Neuron (in vitro differentiated cells): Measurements from ENCODE around the gene SNX30.

Experiments
- H2AFZ ChIP-seq: one replicate; pipeline ENCODE4 v1.6.1; 2013; ENCODE audit warnings: low read depth, mild to moderate bottlenecking, inconsistent platforms, low read length, moderate library complexity
- H3K27me3 ChIP-seq: one replicate; pipeline ENCODE4 v1.6.1; 2013; ENCODE audit warnings: low read length; ENCODE audit not compliant: insufficient read depth
- H3K36me3 ChIP-seq: one replicate; pipeline ENCODE4 v1.6.1; 2013; ENCODE audit warnings: low read length; ENCODE audit not compliant: insufficient read depth
- H3K4me1 ChIP-seq: one replicate; pipeline ENCODE4 v1.6.1; 2013; ENCODE audit warnings: low read length; ENCODE audit not compliant: insufficient read depth
- H3K4me3 ChIP-seq: 2 replicates; pipeline ENCODE4 v1.5.1; 2013; ENCODE audit warnings: mild to moderate bottlenecking, low read length, moderate library complexity
- H3K9me3 ChIP-seq: one replicate; pipeline ENCODE4 v1.6.1; 2013; ENCODE audit warnings: low read length

Gene SNX30

DNA sequence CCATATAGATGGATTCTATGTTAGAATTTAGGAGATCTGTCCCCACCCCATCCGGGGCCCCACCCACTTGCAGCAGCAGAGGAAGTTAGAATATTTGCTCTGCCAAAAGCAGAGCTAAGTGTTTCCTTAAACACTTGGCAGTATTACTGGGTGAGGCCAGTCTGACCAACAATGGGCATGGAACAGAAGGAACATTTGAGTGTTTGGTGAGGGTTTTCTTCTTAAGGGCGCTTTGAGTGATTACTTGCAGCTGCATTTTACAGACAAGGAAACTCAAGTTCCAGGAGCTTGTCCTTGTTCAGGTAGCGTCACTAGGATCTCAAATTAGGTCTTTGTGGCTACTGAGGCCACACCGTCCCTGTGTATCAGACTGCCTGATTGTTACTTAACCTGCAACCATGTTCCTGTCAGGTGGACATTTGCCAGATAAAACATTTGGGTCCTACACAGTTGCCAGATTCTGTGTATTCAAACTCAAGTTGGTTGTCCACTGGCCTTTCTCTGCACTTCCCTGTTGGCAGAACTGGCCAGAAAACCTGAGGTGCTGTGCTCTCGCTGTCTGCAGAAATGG lies 80.8 kb downstream of the SNX30 start:
- Histone ChIP-seq H3K9me3 (no peaks in the 10 kb centered on the region), H3K27me3 (no peaks in the 10 kb centered on the region), H2AFZ (no peak overlapping the region), H3K4me3 (no peak overlapping the region), H3K4me1 (no peaks in the 10 kb centered on the region), H3K36me3 (peaks cover 9% of the 10 kb centered on the region)

DNA sequence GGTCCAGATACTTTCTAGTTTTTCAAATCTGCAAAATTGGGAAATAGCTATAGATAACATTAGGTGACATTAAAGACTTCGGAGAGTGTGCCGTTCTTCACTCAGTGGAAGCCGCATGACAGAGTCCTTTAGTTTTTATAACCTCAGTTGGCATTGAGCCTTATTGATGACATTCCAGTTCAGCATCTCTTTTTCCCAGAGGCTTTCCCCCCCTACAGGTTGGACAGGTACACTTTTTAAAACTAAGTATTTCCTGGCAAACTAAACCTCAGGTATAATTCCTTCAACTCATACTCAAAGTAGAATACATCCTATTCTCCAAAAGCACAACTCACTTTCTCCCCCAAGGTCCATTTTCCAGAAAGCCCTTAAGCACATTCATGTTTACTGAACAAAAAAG lies 81.4 kb downstream of the SNX30 start:
- Histone ChIP-seq H3K27me3 (no peaks in the 10 kb centered on the region), H3K4me1 (no peaks in the 10 kb centered on the region), H3K9me3 (no peaks in the 10 kb centered on the region), H3K4me3 (no peak overlapping the region), H2AFZ (no peak overlapping the region), H3K36me3 (peaks cover 13% of the 10 kb centered on the region)

DNA sequence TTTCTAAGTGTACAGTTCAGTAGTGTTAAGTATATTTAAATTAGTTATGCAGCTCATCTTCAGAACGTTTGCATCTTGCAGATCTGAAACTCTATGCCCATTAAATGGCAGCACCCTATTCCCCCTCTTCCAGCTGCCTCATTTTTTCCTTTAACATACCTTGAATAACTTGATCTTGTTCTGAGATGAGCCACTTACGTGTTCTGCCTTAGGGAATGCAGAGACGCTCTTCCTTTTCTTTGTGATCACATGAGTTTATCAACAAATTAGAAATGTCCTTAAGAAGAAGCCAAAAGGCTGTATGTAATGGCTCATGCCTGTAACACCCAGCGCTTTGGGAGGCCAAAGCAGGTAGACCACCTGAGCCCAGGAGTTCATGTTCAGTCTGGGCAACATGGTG lies 82.5 kb downstream of the SNX30 start:
- Histone ChIP-seq H3K4me3 (no peak overlapping the region), H2AFZ (no peak overlapping the region), H3K36me3 (peaks cover 14% of the 10 kb centered on the region), H3K27me3 (no peaks in the 10 kb centered on the region), H3K4me1 (no peaks in the 10 kb centered on the region), H3K9me3 (peaks cover 3% of the 10 kb centered on the region)

DNA sequence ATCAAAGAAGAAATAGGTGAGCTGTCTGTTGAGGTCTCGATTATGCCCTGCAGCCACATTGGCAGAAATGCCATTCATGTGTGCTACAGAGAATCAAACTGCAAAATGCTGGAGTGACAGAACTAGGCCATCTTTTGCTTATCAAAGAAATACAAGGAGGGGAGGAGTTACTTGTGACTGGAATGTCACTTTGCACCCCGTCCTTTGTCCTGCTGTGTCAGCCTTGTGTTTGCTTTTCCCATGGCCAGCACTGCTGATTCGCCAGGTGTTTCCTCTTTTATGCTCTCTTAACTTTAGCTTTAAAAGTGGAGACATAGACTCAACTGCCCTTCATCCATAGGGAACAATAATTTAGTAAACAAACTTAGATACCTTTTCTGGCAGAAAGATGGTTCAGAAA lies 85.8 kb downstream of the SNX30 start:
- H3K27me3 ChIP-seq, result no peaks in the 10 kb centered on the region

DNA sequence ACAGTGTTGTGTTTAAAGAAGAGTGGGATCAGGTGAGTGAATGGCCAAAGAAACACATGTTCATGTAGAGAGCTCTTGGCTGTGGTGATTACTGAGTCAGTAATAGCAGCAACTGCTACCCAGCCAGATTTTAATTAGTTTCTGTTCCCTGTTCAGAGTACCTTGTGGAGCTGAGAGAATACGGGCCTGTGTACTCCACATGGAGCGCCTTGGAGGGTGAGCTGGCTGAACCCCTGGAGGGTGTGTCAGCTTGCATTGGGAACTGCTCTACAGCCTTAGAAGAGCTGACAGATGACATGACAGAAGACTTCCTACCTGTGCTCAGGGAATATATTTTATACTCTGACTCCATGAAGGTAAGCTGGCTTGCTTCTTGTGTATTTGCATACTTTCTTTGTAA lies 87.8 kb downstream of the SNX30 start:
- H3K27me3 ChIP-seq, result no peaks in the 10 kb centered on the region
- no peak overlapping the region for H2AFZ ChIP-seq
- H3K9me3 ChIP-seq, result peaks cover 14% of the 10 kb centered on the region
- no peak overlapping the region for H3K4me3 ChIP-seq
- peaks cover 40% of the 10 kb centered on the region for H3K36me3 ChIP-seq
- H3K4me1 ChIP-seq, result no peaks in the 10 kb centered on the region

More for the DNA sequence above, 85.8 kb downstream of the SNX30 start:
- Histone ChIP-seq H3K4me1 (no peaks in the 10 kb centered on the region), H2AFZ (no peak overlapping the region), H3K9me3 (peaks cover 14% of the 10 kb centered on the region), H3K4me3 (no peak overlapping the region), H3K36me3 (peaks cover 39% of the 10 kb centered on the region)

DNA sequence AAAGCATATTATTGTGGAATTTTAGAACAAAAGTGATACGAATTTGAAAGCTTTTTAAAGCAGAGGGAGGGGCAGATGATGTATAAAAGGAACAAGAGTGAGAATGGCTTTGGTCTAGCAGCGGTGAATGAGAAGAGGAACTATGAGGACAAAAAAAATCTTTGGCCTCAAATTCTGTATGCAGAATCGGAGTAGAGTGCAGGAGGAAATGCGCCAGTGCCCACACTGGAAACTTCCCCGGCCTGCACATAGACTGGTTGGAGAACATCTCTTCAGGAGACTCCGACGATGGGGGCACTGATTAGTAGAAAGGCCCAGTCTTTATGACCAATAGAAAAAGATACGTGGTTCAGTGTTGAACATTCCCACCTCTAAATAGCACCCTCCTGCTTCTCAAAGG lies 88.8 kb downstream of the SNX30 start:
- H3K9me3 ChIP-seq, result peaks cover 15% of the 10 kb centered on the region
- H2AFZ ChIP-seq, result no peak overlapping the region
- no peaks in the 10 kb centered on the region for H3K4me1 ChIP-seq
- no peaks in the 10 kb centered on the region for H3K27me3 ChIP-seq
- H3K36me3 ChIP-seq, result peaks cover 39% of the 10 kb centered on the region
- H3K4me3 ChIP-seq, result no peak overlapping the region

DNA sequence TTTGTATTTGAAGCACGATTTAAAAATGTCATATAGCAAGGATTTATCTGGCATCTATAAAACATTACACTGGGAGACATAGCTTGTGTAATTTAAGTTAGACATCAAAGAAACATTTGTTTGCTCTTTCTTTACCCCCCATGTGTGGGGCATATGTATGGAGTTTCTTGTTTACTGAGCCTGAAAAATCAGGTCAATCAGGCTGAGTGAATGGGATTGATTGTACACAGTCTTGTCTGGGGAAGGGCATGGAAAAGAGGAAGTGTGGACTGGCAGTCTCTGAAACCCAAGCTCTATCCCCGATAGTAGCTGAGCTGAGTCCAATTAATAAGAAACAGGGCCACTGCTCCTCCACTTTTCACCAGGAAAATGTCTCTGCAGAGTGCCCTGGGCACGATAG lies 90.7 kb downstream of the SNX30 start:
- H3K4me3 ChIP-seq, result no peak overlapping the region
- H2AFZ ChIP-seq, result no peak overlapping the region
- no peaks in the 10 kb centered on the region for H3K27me3 ChIP-seq
- peaks cover 32% of the 10 kb centered on the region for H3K36me3 ChIP-seq
- peaks cover 17% of the 10 kb centered on the region for H3K9me3 ChIP-seq
- H3K4me1 ChIP-seq, result no peaks in the 10 kb centered on the region

DNA sequence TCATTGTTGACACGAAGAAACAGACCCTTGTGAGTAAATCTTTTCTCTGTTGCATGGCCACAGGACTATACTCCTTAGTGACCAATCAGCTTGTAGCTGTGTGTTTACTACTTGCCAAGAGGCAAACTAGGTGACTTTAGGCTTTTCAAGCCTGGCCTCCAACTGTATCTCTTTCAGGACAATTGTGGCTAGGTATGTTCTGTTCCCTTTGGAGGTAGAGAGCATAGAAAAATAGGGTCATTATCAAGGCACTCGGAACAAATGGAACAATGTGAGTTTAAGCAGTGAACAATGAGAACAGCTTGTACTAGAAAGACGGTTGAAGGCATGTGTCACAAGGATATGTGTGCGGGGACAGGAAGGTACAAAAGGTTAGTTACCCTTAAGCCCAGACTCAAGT lies 92.0 kb downstream of the SNX30 start:
- Histone ChIP-seq H3K4me1 (no peaks in the 10 kb centered on the region), H3K9me3 (peaks cover 16% of the 10 kb centered on the region), H3K27me3 (no peaks in the 10 kb centered on the region), H2AFZ (no peak overlapping the region), H3K4me3 (no peak overlapping the region), H3K36me3 (peaks cover 27% of the 10 kb centered on the region)

DNA sequence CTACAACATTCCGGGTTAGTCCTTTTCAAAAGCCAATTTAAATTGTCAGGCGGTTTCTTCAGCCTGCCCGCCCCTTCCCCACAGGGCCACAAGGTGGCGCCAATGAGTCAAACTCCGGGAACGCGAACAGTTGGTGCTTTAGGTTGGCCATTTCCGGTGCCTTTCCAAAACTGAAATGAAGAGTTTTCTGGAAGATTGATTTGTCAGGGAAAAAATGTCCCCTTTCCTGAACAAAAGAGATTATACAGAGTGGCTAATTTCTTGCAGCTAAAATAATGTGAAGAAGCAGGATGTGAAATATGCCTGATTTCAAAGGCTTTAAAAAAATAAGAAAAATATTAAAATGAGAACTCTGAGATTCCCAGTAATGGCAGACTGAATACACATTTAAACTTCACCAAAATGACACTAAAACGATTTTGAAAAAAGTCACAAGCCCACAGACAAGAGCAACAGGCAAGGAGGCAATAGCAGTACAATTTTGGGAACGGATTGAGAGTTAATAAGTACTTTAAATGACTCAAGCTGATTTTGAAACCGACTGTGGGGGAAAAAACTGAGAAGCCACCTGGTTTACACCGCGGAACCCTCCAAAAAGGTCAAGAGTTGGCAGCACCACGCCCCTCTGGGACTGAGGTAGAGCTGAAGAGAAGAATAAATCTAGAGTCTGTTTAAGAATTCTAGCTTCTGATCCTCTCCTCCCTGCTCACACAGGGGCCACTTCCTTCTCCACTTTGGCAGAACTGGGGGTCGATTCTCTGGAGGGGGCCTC lies 94.4 kb downstream of the SNX30 start:
- no peak overlapping the region for H3K4me3 ChIP-seq
- H3K36me3 ChIP-seq, result peaks cover 9% of the 10 kb centered on the region
- no peak overlapping the region for H2AFZ ChIP-seq
- no peaks in the 10 kb centered on the region for H3K27me3 ChIP-seq
- H3K4me1 ChIP-seq, result peaks cover 4% of the 10 kb centered on the region
- peaks cover 3% of the 10 kb centered on the region for H3K9me3 ChIP-seq

DNA sequence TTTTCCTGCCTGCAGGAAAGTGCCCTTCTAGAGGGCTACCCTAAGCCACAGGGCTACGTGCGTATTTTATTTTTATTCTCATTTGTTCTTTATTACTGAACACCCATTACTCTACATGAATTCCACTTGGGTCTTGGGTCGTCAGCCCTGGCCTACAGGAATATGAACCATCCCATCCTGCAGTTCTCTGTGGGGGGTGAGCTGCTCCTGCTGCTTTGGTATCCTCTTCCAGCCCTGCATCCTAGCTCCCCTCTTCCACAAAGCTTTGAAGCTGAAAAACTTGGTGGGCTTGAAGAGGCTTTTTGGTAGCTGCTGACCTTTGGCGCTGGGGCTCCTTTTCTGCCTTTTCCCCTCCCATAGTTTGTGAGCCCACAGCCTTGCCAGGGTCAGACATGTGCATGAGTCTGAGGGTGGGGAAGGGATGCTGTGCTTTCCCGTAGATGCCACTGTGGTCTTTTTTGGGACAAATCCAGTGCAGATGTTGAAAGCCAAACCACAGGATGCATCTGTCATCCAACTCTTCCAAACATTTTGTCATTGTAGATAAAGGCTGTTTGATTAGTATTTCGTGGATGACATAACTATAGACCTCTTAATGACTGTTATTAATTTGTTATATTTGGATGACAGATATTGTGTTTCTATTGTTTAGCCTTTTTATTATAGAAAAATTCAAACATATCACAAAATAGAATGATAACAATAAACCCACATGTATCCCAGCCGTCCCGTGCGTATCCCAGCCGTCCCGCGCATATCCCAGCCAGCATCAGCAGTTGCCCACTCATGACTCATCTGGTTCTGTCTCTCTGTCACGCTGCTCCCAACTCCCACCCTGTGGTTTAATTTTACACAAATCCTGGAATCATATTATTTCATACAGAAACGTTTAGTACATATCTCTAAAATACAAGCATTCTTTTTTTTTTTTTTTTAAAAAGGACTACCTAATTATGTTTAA lies 96.2 kb downstream of the SNX30 start:
- H3K4me1 ChIP-seq, result peaks cover 4% of the 10 kb centered on the region
- H2AFZ ChIP-seq, result no peak overlapping the region
- H3K9me3 ChIP-seq, result peaks cover 3% of the 10 kb centered on the region
- H3K36me3 ChIP-seq, result peaks cover 9% of the 10 kb centered on the region
- no peaks in the 10 kb centered on the region for H3K27me3 ChIP-seq
- H3K4me3 ChIP-seq, result no peak overlapping the region

DNA sequence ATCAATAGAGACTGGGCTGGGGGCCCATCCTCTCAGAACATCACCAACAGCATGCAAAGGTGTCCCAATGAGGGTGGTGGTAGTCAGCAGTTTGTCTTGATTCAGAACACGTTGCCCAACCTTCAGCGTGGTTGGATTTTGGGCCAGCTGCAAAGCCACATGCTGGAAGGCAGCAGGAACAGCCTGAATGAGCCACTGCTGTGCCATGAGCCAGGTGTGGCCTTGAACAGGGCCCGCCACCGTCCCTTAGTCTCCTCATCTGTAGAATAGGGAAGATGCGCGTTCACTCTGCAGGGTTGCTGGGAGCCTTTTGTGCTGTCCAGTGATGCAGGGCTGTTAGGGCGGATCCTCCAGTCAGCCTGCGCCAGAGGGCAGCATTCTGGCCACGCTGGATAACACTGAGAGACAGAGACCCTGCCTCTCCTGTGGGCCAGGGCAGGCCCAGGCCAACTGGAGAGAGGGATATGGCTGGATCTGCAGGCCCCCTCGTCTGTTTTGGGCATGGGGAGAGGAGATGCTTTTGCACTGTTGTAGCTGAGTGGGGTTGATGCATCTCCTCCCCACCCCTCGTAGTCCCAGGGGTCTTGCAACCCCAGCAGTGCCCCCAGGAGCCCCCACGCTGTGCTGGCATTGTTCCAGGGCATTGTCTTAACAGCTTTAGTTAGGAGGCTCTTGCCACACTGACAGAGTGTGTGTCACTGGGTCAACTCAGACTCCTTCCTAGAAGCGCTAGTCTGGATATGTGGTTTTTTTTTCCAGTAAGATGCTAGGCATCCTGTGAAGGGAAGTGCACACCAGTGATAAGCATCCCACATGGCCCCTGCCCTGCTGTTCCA lies 98.0 kb downstream of the SNX30 start:
- Histone ChIP-seq H3K4me3 (no peak overlapping the region), H3K27me3 (no peaks in the 10 kb centered on the region), H3K9me3 (peaks cover 3% of the 10 kb centered on the region), H2AFZ (no peak overlapping the region), H3K4me1 (peaks cover 4% of the 10 kb centered on the region), H3K36me3 (peaks cover 18% of the 10 kb centered on the region)

DNA sequence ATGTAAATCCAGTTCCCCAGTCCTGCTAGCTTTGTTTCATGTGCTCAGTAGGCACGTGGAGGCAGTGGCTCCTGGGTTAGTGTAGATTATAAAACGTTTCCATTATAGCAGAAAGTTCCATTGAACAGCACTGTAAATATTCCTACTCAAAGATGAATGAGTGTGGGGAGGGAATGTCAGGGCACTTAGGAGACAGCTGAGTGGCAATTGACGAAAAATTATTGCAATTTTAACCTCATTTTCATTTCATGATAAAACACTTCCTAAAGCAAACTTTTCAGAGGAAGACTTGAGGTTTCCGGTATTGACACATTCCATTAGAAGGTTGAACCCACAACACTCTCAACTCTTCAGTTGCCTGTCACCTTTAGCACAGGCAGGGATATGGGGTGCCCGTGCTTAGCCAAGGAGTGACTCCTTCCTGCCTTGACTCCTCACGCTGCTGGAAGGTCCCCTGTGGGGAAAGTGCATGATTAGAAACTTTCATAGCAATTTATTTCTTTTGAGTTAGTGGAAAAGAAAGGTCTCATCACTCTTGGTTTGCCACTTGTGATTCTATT lies 98.9 kb downstream of the SNX30 start:
- Histone ChIP-seq H3K36me3 (peaks cover 19% of the 10 kb centered on the region), H2AFZ (no peak overlapping the region), H3K4me3 (no peak overlapping the region), H3K9me3 (peaks cover 2% of the 10 kb centered on the region), H3K27me3 (no peaks in the 10 kb centered on the region), H3K4me1 (peaks cover 4% of the 10 kb centered on the region)
